CD4-positive, alpha-beta T cell treated with Interferon gamma for 1 hour (primary cell): ENCODE results near the gene CCDC174.
A peak's percentile ranks its signal among the peaks of the same experiment; 100 is the strongest.
"Not testable (repeated sequence)": the region's sequence is repeated elsewhere in the genome, so short reads cannot be mapped to it uniquely, and the experiment has no call there.

ENCODE experiments used
- DNase-seq: peaks from one replicate; pipeline ENCODE4 v3.0.0-alpha.2; 2020

The CCDC174 gene

DNA sequence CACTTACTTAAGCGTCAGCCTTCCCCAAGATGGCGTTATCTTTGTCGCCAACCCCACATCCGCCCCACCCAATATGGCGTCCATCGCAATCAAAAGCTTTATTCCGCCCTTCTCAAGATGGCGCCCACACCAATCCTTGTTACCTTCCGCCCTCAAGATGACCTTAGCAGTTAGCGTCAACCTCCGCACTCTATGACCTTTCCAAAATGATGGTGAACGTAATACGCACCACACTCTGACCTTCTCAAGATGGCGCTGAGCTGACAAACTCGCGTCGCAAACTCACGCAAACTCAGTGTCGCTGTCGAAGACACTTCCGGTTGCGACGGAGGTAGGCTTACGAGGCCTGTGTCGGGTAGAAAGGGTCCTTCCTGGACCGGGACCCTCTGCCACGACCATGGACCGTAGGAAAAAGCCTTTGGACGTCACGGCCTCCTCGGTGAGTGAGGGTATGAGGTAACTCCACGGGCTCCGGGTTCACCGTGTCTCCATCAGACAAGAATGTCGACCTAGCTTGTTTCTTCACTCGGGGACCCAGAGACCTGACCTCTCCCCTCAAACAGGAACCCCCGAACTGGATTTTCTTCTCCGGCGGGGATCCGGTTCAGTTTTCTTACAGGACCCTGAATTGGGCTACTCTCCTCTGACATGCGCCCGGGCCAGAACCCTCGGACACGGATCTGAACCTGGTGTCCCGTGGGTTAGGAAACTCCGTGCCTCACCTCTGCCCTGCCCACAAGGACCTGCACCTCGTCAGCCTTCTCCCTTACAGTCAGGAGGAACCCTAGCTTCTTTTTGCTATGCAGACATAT, at the start of gene CCDC174:
CCDC174 (plus strand) TSS at position 323 of the 812 bp plus-strand sequence; CDS start at position 398, 75 bp downstream.
- peak; percentile 97 for DNase-seq

GRCh38 chr3:14602006-14602803, 49.4 kb upstream of the CCDC174 start:
- no peak for DNase-seq

GRCh38 chr3:14602804-14603644, 48.5 kb upstream of the CCDC174 start:
- DNase-seq = no peak

GRCh38 chr3:14605067-14605466, 46.5 kb upstream of the CCDC174 start:
- DNase-seq = no peak

DNA sequence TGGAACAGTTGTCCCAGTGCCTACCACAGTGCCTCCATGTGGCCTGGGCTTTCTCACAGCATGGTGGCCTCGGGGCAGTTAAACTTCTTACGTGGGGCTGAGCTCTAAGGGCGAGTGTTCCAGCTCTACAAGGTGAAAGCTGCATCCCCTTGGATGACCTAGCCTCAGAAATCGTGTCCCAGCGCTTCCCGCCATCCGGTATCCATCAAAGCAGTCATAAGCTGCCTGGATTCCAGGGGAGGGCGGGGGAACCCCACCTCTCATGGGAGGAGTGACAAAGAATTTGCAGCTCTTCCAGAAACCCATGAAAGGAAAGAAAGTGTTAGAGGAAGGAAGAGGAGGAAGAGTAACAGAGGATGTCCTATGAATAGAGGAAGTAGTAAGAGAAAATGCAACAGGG, 45.8 kb upstream of the CCDC174 start:
- DNase-seq = no peak

DNA sequence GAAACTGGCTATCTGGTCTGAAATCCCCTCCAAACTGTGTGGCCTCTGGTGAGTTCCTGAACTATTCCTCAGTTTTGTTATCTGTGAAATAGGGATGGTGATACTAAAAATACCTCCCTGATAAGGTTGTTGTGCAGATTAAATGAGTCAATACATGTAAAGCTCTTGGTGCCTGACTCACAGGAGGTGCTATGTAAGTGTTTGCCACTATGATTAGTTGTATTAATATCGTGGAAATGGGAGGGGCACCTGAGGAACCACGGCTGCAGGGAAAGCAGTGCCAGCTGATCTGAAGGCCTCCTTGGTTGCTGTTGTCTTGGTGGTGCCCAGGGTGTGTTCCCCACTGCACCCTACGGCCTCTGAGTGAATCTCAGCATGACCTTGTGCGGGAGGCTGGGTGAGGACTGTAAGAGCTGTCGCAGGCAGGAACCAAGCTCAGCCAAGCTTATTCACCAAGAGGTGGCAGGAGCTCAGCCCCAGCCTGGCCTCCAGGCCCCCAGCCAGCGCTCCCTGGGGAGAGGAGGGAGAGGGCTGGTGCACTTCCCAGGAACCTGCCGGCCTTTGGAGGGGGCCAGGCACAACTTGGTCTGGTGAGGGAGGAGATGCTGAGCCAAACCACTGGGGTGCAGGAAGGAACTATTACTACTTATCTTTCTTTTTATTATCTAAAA, 44.8 kb upstream of the CCDC174 start:
- DNase-seq = no peak

- DNase-seq = no peak
These were observed 43.3 kb upstream of the CCDC174 start for GRCh38 chr3:14608298-14608697.

DNA sequence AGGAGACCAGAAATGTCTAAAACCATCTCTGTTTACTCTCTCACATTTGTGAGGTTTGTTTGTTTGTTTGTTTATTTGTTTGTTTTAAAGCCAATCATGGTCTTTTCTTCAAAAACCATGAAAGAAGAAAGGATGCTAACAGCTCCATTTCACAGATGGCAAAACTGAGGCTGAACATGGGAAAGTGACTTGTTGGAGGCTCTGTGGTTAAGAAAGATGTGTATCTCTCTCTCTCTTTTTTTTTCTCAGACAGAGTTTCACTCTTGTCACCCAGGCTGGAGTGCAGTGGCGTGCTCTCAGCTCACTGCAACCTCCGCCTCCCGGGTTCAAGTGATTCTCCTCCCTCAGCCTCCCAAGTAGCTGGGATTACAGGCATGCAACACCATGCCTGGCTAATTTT, 42.5 kb upstream of the CCDC174 start:
- DNase-seq = not testable (repeated sequence)

GRCh38 chr3:14609506-14609905, 42.1 kb upstream of the CCDC174 start:
- DNase-seq = no peak

GRCh38 chr3:14609941-14610340, 41.6 kb upstream of the CCDC174 start:
- DNase-seq = no peak

DNA sequence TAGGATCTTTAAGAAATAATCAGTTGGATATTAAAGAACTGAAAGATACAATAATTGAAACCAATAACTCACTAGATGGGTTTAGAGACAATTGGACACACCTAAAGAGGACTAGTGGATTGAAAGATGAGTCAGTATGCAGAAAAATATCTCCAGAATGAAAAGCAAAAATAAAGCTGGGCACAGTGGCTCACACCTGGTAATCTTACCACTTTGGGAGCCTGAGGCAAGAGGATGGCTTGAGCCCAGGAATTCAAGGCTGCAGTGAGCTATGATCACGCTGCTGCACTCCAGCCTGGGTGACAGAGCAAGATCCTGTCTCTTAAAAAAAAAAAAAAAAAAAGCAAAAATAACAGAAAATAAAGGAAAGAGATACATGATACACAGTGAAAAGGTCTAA, 37.4 kb upstream of the CCDC174 start:
- DNase-seq = no peak

GRCh38 chr3:14614862-14615261, 36.7 kb upstream of the CCDC174 start:
- DNase-seq = no peak

DNA sequence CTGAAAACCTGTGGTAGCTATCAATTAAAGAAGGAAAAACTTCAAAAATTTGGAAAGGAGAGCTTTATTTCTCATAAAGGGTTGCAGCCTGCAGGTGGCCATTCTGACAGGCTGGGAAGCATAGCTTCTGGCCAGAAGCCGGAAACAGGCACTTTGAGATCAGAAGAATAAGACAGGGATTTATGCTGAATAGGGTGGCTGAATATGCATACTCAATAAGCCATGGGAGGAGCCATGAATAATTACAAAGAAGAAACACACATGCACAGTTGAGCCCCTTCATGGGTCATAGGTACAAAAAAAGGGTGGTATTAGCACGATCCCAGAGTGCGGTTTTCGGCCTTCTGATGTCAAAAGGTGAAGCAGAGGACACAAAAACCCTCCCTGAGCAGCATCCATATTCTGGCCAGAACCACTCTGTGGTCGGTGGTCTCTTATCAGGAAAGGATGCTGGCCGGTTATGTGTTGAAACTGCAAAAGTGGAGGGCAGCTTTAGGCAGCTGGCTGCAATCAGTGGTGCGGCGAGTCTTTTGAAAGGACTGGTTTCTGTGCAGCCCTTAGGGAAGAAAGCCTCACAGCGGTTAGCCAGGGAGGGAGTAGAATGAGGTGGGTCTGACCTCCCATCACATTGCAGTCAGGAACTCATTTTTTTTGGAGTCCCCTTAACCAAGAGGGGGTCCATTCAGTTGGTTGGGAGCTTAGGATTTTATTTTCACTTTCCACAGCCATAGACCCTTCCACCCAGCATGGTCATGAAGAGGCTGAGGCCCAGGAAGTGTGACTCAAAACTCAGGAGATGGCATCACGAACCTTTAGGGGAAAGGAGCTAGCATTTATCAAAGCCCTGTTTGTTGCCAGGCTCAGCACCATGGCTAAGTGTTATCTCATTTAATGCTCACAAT, 34.7 kb upstream of the CCDC174 start:
- DNase-seq = no peak

DNA sequence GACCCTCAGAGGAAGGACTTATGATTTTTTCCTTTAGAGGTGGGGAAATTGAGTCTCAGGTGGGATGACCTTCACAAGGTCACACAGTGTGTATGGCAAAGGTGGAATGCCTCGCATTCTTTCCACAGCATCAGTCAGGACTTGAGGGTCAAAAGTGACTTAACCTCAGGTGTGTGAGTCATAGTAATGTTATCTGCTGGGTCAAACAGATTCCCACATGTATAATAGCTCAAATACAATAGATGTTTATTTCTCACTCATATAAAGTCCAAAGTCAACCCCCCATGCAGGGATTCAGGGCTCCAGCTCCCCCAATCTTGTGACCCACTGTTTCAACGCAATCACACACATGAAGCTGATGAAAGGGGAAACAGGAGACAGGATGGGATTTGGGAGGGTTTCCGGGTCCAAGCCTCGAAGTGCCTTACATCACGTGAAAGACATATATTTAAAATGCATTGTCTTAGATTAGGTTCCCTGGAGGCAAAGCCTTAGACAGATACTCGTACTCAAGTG, 34.0 kb upstream of the CCDC174 start:
- DNase-seq = no peak

GRCh38 chr3:14619605-14620004, 32.0 kb upstream of the CCDC174 start:
- DNase-seq = no peak

GRCh38 chr3:14620512-14620911, 31.1 kb upstream of the CCDC174 start:
- no peak for DNase-seq

GRCh38 chr3:14621093-14621492, 30.5 kb upstream of the CCDC174 start:
- DNase-seq = no peak

- DNase-seq = no peak
These were observed 29.2 kb upstream of the CCDC174 start for GRCh38 chr3:14622368-14622767.

DNA sequence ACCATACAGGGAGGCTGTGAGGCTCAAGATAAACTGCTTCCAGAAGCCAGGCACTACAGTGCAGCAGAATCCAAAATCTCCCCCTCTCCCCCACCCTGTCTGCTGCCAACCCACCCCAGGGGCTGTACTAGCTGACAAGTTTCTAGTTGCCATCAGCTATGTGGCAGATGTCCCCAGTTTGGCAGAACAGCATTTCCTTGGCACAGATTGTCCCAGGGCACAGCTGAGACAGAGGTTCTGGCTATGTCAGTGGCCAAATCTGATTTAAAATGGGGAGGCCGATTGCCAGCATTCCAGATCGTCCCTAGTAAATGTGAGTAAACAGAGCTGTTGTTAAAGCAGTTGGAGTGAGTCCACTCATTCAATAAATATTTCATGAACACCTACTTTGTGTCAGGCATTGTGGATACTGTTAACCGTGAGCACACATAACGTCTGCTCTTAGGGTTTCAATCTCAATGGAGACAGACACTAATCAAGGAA, 28.0 kb upstream of the CCDC174 start:
- no peak for DNase-seq

DNA sequence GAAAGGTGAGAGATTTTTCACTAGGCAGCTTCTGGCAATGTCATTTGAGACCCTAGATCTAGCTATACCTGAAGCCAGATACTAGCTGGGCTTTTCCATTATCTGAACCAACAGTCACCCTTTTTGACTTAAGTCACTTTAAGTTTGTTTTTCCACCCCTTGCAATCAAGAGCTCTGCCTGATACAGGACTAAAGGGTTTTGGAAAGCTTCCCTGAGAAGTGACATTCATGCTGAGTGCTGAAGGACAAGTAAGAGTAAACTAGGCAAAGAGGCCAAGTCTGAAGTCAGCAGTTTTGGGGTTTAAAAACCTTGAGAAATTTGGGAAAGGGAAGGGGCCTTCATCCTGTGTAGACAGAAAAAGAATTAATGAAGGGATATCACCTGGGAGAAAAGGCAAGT, 27.1 kb upstream of the CCDC174 start:
- no peak for DNase-seq

DNA sequence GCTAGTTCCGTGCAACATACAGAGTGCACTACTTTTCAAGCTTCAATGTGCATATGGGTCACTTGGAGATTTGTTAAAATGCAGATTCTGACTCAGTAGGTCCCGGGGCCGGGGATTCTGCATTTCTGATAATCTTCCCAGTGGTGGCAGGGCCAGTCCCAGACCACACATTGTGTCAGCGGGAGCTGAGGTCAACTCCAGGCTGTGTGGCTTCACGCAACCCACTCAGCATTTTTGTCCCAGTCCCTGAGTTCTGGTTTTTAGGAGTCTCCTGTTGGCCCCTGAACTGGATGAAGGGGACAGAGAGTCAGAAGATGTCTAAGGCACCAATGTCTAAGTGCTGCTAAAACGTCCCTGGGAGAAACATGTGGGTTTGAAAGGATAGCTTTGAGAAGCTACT, 26.1 kb upstream of the CCDC174 start:
- DNase-seq = no peak
